ENCODE results near the gene RRBP1.

Gene RRBP1

DNA sequence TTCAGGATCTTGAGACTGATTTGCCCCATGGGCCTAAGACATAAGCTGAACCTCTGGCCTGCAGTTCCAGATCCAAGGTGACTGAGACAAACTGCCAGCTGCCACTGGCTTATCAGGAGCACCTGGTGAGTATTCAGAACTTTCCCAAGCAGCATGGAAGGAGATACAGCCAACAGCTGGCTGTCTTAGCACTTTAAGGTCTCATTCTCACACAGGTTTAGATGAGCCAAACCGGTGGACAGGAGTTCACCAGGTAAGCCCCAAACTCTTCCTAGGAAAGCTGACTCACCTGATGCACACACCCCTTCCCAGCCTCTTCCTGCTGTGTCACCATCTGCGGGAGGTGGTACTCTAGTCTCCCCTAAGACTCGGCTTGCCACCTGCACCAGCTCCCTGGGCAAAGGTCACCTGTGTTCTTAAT, 17.9 kb upstream of the RRBP1 start, which contains the start of gene BANF2:
TSS of gene BANF2 (plus strand) at position 36 of the 421 bp plus-strand sequence. CDS start 25,060 bp downstream, outside the sequence.
- Histone ChIP-seq H3K4me3 (no peak within 1 kb of the TSS), H3K4me1 (no peaks in the 10 kb centered on the region)
- in situ Hi-C loops (cut with MboI; ENCODE audit: low sequenced_read_pairs) = no loop called here

GRCh38 chr20:17698384-17698783, 16.3 kb upstream of the RRBP1 start:
- no peaks in the 10 kb centered on the region for H3K27me3 ChIP-seq (ENCODE audit: low read depth)
- no peak overlapping the region for H3K4me3 ChIP-seq
- in situ Hi-C loops (cut with MboI; ENCODE audit: low sequenced_read_pairs) = no loop called here
- H3K9me3 ChIP-seq = no peaks in the 10 kb centered on the region
- no peaks in the 10 kb centered on the region for H3K36me3 ChIP-seq (replicated peaks)
- no peak for DNase-seq (ENCODE audit: low spot score in 2 of 2)
- no peaks in the 10 kb centered on the region for H3K4me1 ChIP-seq

More for the DNA sequence above, 17.9 kb upstream of the RRBP1 start, which contains the start of gene BANF2:
- Histone ChIP-seq H3K27me3 (ENCODE audit: low read depth) (no peaks in the 10 kb centered on the region), H3K36me3 (replicated peaks) (no peaks in the 10 kb centered on the region), H3K9me3 (no peaks in the 10 kb centered on the region)
- DNase-seq (ENCODE audit: low spot score in 2 of 2) = no peak

GRCh38 chr20:17697171-17697570, 15.1 kb upstream of the RRBP1 start:
- H3K9me3 ChIP-seq = no peaks in the 10 kb centered on the region
- no peak overlapping the region for H3K4me3 ChIP-seq
- H3K36me3 ChIP-seq (replicated peaks) = no peaks in the 10 kb centered on the region
- no peaks in the 10 kb centered on the region for H3K27me3 ChIP-seq (ENCODE audit: low read depth)
- no peak for DNase-seq (ENCODE audit: low spot score in 2 of 2)
- in situ Hi-C loops (cut with MboI; ENCODE audit: low sequenced_read_pairs) = no loop called here
- no peaks in the 10 kb centered on the region for H3K4me1 ChIP-seq

- no peaks in the 10 kb centered on the region for H3K9me3 ChIP-seq
- DNase-seq (ENCODE audit: low spot score in 2 of 2) = no peak
- no peak overlapping the region for H3K4me3 ChIP-seq
- in situ Hi-C loops (cut with MboI; ENCODE audit: low sequenced_read_pairs) = no loop called here
- no peaks in the 10 kb centered on the region for H3K36me3 ChIP-seq (replicated peaks)
- no peaks in the 10 kb centered on the region for H3K27me3 ChIP-seq (ENCODE audit: low read depth)
- H3K4me1 ChIP-seq = no peaks in the 10 kb centered on the region
Measured at GRCh38 chr20:17696287-17696686, 14.2 kb upstream of the RRBP1 start.

GRCh38 chr20:17694767-17695166, 12.7 kb upstream of the RRBP1 start:
- Histone ChIP-seq H3K36me3 (replicated peaks) (no peaks in the 10 kb centered on the region), H3K27me3 (ENCODE audit: low read depth) (no peaks in the 10 kb centered on the region), H3K4me3 (no peak overlapping the region), H3K4me1 (no peaks in the 10 kb centered on the region), H3K9me3 (peaks cover 6% of the 10 kb centered on the region; the same call in 1 of the 2 replicates)
- no peak for DNase-seq (ENCODE audit: low spot score in 2 of 2)
- in situ Hi-C loops (cut with MboI; ENCODE audit: low sequenced_read_pairs) = no loop called here

- no peak for DNase-seq (ENCODE audit: low spot score in 2 of 2)
- no peaks in the 10 kb centered on the region for H3K36me3 ChIP-seq (replicated peaks)
- no peak overlapping the region for H3K4me3 ChIP-seq
- H3K9me3 ChIP-seq = peaks cover 7% of the 10 kb centered on the region; the same call in 1 of the 2 replicates
- in situ Hi-C loops (cut with MboI; ENCODE audit: low sequenced_read_pairs) = no loop called here
- H3K27me3 ChIP-seq (ENCODE audit: low read depth) = no peaks in the 10 kb centered on the region; the same call in 1 of the 2 replicates
- no peaks in the 10 kb centered on the region for H3K4me1 ChIP-seq
Measured at GRCh38 chr20:17693444-17694001, 11.5 kb upstream of the RRBP1 start.

- in situ Hi-C loops (cut with MboI; ENCODE audit: low sequenced_read_pairs) = no loop called here
- H3K4me1 ChIP-seq = no peaks in the 10 kb centered on the region
- no peak for DNase-seq (ENCODE audit: low spot score in 2 of 2)
Measured at GRCh38 chr20:17691758-17692157, 9.7 kb upstream of the RRBP1 start.

GRCh38 chr20:17690144-17690543, 8.1 kb upstream of the RRBP1 start:
- H3K36me3 ChIP-seq (replicated peaks) = no peaks in the 10 kb centered on the region
- H3K4me1 ChIP-seq = no peaks in the 10 kb centered on the region
- in situ Hi-C loops (cut with MboI; ENCODE audit: low sequenced_read_pairs) = no loop called here

More at GRCh38 chr20:17691758-17692157, 9.7 kb upstream of the RRBP1 start:
- Histone ChIP-seq H3K9me3 (peaks cover 7% of the 10 kb centered on the region; the same call in 1 of the 2 replicates), H3K4me3 (no peak overlapping the region), H3K27me3 (ENCODE audit: low read depth) (no peaks in the 10 kb centered on the region; the same call in 1 of the 2 replicates), H3K36me3 (replicated peaks) (no peaks in the 10 kb centered on the region)

DNA sequence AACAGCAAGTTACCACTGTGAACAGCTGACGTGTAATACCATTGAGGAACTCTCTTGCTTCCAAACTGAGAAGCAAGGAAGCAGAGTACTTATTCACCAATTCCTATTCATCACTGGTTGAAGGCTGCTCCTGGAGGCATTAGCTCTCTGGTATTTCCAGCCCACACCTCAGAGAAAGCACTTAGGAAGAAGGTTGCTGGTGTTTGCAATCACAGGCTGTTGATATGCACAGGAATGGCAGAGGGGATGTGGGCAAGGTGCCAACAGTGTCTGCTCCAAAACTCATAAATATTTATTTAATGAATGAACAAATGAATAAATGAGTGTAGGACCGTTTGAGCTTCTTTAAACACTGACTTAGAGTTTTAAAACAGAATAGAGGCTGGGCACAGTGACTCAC, 6.9 kb upstream of the RRBP1 start:
- no peaks in the 10 kb centered on the region for H3K36me3 ChIP-seq (replicated peaks)
- in situ Hi-C loops (cut with MboI; ENCODE audit: low sequenced_read_pairs) = no loop called here
- H3K4me1 ChIP-seq = no peaks in the 10 kb centered on the region
- peaks cover 7% of the 10 kb centered on the region for H3K27me3 ChIP-seq (ENCODE audit: low read depth)
- H3K9me3 ChIP-seq = peaks cover 7% of the 10 kb centered on the region; the same call in 1 of the 2 replicates
- no peak overlapping the region for H3K4me3 ChIP-seq
- DNase-seq (ENCODE audit: low spot score in 2 of 2) = no peak

More at GRCh38 chr20:17690144-17690543, 8.1 kb upstream of the RRBP1 start:
- H3K27me3 ChIP-seq (ENCODE audit: low read depth) = no peaks in the 10 kb centered on the region; the same call in none of the 2 replicates
- no peak overlapping the region for H3K4me3 ChIP-seq
- no peak for DNase-seq (ENCODE audit: low spot score in 2 of 2)
- H3K9me3 ChIP-seq = peaks cover 7% of the 10 kb centered on the region; the same call in 1 of the 2 replicates

DNA sequence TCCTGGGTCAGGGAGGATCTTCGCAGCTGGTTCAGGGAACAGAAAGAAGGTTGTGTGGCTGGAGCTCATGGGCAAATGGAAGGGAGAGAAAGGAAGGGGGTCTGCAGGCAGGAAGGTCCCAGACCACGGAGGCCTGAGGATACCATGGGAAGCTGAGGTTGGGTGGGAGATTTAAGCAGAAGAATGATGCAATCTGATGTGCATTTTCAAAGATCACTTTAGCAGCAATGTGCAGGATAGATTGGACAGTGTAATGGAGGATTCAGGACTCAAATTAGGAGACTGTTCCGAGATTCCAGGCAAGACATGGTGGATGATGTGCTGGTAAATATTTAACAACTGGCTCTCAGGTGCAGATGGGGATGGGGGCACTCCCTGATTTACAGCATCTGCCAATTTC, 5.8 kb upstream of the RRBP1 start:
- Histone ChIP-seq H3K4me1 (peaks cover 2% of the 10 kb centered on the region; the same call in 1 of the 2 replicates), H3K36me3 (replicated peaks) (no peaks in the 10 kb centered on the region), H3K9me3 (peaks cover 7% of the 10 kb centered on the region; the same call in 1 of the 2 replicates), H3K4me3 (no peak overlapping the region), H3K27me3 (ENCODE audit: low read depth) (peaks cover 7% of the 10 kb centered on the region)
- in situ Hi-C loops (cut with MboI; ENCODE audit: low sequenced_read_pairs) = no loop called here
- DNase-seq (ENCODE audit: low spot score in 2 of 2) = no peak

- H3K27me3 ChIP-seq (ENCODE audit: low read depth) = peaks cover 7% of the 10 kb centered on the region
- H3K4me1 ChIP-seq = peaks cover 5% of the 10 kb centered on the region
- DNase-seq (ENCODE audit: low spot score in 2 of 2) = no peak
- peaks cover 5% of the 10 kb centered on the region; the same call in 1 of the 2 replicates for H3K9me3 ChIP-seq
- in situ Hi-C loops (cut with MboI; ENCODE audit: low sequenced_read_pairs) = no loop called here
- no peak overlapping the region for H3K4me3 ChIP-seq
- no peaks in the 10 kb centered on the region; the same call in 1 of the 2 replicates for H3K36me3 ChIP-seq (replicated peaks)
Measured at GRCh38 chr20:17685168-17685567, 3.1 kb upstream of the RRBP1 start.

DNA sequence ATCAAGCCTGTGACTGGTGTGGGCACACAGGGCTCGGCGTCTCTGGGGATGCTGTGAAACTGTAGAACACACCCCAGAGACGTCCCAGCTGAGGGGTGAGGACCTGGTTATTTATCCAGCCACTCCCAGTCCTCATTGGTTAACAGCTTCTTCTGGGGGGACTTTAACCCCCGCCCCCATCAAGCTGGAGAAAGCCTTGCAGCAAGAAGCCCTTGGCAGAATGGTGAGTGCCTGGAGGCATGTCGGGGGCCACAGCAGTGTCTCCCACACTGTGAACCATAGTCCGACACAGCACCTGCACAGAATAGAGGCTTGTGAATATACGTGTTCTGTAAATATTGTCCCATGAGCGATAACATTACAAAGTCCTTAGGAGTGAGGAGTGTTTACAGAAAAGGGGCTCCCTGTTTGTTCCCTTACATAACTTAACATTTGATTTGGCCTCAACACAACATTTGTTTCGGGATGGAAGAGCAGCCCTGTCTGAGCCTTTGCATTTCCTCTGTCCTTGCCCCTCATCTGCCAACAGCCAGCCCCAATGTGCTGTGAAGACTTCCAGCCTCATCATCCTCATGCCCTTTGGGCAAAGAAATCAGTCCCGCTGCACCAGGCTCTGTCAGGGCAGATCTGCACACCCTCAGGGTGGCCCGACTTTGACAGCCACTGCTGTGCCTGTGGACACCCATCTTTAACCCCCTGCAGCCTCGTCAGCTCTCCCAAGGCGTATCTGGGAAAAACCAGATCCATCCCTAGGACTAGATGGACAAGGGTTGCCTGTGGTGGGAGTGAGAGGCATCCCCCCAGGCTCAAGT, 2.2 kb upstream of the RRBP1 start:
- DNase-seq (ENCODE audit: low spot score in 2 of 2) = no peak
- H3K4me3 ChIP-seq = no peak overlapping the region
- H3K27me3 ChIP-seq (ENCODE audit: low read depth) = peaks cover 7% of the 10 kb centered on the region
- no peaks in the 10 kb centered on the region for H3K9me3 ChIP-seq
- peaks cover 3% of the 10 kb centered on the region for H3K36me3 ChIP-seq (replicated peaks)
- peaks cover 9% of the 10 kb centered on the region for H3K4me1 ChIP-seq
- in situ Hi-C loops (cut with MboI; ENCODE audit: low sequenced_read_pairs) = no loop called here

- H3K36me3 ChIP-seq (replicated peaks) = peaks cover 12% of the 10 kb centered on the region
- peaks cover 9% of the 10 kb centered on the region for H3K4me1 ChIP-seq
- DNase-seq (ENCODE audit: low spot score in 2 of 2) = no peak
- peaks cover 7% of the 10 kb centered on the region for H3K27me3 ChIP-seq (ENCODE audit: low read depth)
- no peak overlapping the region for H3K4me3 ChIP-seq
- in situ Hi-C loops (cut with MboI; ENCODE audit: low sequenced_read_pairs) = no loop called here
- H3K9me3 ChIP-seq = no peaks in the 10 kb centered on the region
Measured at GRCh38 chr20:17683218-17684076, 1.4 kb upstream of the RRBP1 start.
